Measurements from ENCODE around the gene EVL. TPM values are rescaled to one million over a fixed set of nuclear protein-coding genes. Genes with fewer than 3 reads are reported as not detected.

EVL gene
- total and polyA plus RNA-seq, 2 donors from 2014 or later, result 54.8 to 84.1 TPM

DNA sequence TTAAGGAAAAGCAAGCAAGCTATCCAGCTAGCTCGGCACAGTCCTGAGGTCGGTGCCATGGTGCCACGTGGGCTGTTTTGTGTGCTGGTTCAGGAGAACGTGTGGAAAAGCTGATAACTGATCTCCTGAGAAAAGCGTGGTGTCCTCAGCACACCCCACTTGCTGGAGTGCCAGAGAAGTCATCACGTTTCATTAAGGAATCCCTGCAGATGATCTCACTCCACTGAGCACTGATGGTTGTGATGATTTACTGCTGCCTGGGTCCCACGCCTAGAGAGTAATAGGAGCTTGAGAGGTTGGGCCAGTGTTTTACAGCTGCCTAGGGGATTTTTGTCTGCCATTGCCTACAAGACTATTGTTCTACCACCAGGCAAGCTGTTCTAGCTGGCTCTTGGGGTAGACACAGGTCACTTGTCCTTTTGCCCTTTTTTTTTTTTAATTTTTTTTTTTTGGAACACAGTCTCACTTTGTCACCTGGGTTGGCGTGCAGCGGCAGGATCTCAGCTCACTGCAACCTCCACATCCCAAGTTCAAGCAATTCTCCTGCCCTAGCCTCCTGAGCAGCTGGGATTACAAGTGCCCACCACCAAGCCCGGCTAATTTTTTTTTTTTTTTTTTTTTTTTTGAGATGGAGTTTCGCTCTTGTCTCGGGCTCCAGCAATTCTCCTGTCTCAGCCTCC, 42.3 kb upstream of the EVL start:
- H3K27ac ChIP-seq (ENCODE audit: low read depth in 2 of 2, low read length in 2 of 2), result no peak overlapping the region
- TF ChIP-seq, protein P1, sequence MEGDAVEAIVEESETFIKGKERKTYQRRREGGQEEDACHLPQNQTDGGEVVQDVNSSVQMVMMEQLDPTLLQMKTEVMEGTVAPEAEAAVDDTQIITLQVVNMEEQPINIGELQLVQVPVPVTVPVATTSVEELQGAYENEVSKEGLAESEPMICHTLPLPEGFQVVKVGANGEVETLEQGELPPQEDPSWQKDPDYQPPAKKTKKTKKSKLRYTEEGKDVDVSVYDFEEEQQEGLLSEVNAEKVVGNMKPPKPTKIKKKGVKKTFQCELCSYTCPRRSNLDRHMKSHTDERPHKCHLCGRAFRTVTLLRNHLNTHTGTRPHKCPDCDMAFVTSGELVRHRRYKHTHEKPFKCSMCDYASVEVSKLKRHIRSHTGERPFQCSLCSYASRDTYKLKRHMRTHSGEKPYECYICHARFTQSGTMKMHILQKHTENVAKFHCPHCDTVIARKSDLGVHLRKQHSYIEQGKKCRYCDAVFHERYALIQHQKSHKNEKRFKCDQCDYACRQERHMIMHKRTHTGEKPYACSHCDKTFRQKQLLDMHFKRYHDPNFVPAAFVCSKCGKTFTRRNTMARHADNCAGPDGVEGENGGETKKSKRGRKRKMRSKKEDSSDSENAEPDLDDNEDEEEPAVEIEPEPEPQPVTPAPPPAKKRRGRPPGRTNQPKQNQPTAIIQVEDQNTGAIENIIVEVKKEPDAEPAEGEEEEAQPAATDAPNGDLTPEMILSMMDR (IDR thresholded peaks at IDR 0.05; ENCODE audit: borderline replicate concordance, extremely low read depth, insufficient read depth), result no peak
- intact Hi-C loops (cut with DNase I), result no loop called here
- FAIRE-seq (no peak), DNase-seq (peak in 4 of 5 donors; percentile 79 to 92 (median 88))
- H3K9me3 ChIP-seq (ENCODE audit: control insufficient read depth in 2 of 3, insufficient read depth in 1 of 3, low read length in 3 of 3), result no peaks in the 10 kb centered on the region
- no peaks in the 10 kb centered on the region for H3K27me3 ChIP-seq (ENCODE audit: control insufficient read depth, insufficient read depth, low read length)
- H3K36me3 ChIP-seq (ENCODE audit: control insufficient read depth in 2 of 3, insufficient read depth in 3 of 3, low read length in 3 of 3), result no peaks in the 10 kb centered on the region
- peaks cover 6 to 19% (median 6%) of the 10 kb centered on the region in 3 donors for H3K4me1 ChIP-seq (ENCODE audit: control insufficient read depth in 2 of 3, insufficient read depth in 2 of 3, low read depth in 1 of 3, low read length in 3 of 3)
- no peak overlapping the region for H3K9ac ChIP-seq (ENCODE audit: low read length in 3 of 3)
- H3K4me3 ChIP-seq (ENCODE audit: low read length in 3 of 3), result no peak overlapping the region

DNA sequence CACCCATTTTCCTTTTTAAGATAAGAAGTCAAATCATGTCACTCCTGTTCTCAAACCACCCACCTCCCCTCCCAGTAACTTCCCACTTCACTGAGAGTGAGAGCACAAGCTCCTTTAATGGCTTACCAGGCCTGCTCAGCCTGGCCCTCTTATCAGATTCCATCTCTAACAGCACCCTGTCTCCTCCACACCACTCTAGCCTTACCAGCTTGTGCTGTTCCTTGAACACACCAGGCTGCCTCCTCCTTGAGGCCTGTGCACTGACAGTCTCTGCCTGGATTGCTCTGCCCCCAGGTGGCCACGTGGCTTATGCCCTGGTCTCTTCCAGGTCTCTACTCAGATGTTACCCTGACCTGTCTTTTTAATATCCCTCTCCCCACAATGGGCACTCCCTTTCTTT, 40.1 kb upstream of the EVL start:
- Histone ChIP-seq H3K9me3 (ENCODE audit: control insufficient read depth in 2 of 3, insufficient read depth in 1 of 3, low read length in 3 of 3) (no peaks in the 10 kb centered on the region), H3K27ac (ENCODE audit: low read depth in 2 of 2, low read length in 2 of 2) (peak overlapping the region in 1 of 2 donors; percentile 68), H3K36me3 (ENCODE audit: control insufficient read depth in 2 of 3, insufficient read depth in 3 of 3, low read length in 3 of 3) (no peaks in the 10 kb centered on the region), H3K27me3 (ENCODE audit: control insufficient read depth, insufficient read depth, low read length) (no peaks in the 10 kb centered on the region), H3K9ac (ENCODE audit: low read length in 3 of 3) (no peak overlapping the region), H3K4me1 (ENCODE audit: control insufficient read depth in 2 of 3, insufficient read depth in 2 of 3, low read depth in 1 of 3, low read length in 3 of 3) (peaks cover 0 to 15% (median 0%) of the 10 kb centered on the region in 3 donors), H3K4me3 (ENCODE audit: low read length in 3 of 3) (no peak overlapping the region)
- DNase-seq (peak in 3 of 5 donors; percentile 27 to 39 (median 36)), FAIRE-seq (no peak)
- TF ChIP-seq, protein P1 (IDR thresholded peaks at IDR 0.05; ENCODE audit: borderline replicate concordance, extremely low read depth, insufficient read depth), result peak; percentile 11
- intact Hi-C loops (cut with DNase I), result no loop called here

DNA sequence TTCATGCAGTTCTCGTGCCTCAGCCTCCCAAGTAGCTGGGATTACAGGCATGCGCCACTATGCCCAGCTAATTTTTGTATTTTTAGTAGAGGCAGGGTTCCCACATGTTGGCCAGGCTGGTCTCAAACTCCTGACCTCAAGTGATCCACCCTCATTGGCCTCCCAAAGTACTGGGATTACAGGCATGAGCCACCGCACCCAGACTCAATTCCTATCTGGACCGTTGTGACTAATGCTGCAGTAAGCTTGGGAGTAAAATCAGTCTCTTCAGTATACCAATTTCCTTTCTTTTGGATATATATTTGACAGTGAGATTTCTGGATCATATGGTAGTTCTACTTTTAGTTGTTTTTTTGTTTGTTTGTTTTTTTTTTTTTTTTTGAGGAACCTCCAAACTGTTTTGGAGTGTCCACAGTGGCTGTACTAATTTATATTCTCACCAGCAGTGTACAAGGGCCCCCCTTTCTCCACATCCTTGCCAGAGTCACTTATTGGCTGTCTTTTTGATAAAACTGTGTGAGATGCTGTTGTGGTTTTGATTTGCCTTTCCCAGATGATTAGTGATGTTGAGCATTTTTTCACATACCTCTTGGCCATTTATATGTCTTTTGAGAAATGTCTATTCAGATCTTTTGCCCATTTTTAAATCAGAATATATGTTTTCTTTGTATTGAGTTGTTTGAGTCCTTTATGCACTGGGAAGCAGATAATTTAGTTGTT, 37.3 kb upstream of the EVL start:
- no peak for DNase-seq
- intact Hi-C loops (cut with DNase I), result no loop called here
- Histone ChIP-seq H3K4me1 (ENCODE audit: control insufficient read depth in 2 of 3, insufficient read depth in 2 of 3, low read depth in 1 of 3, low read length in 3 of 3) (peaks cover 0 to 30% (median 17%) of the 10 kb centered on the region in 3 donors), H3K9ac (ENCODE audit: low read length in 3 of 3) (no peak overlapping the region), H3K27me3 (ENCODE audit: control insufficient read depth, insufficient read depth, low read length) (no peaks in the 10 kb centered on the region), H3K9me3 (ENCODE audit: control insufficient read depth in 2 of 3, insufficient read depth in 1 of 3, low read length in 3 of 3) (no peaks in the 10 kb centered on the region), H3K27ac (ENCODE audit: low read depth in 2 of 2, low read length in 2 of 2) (no peak overlapping the region), H3K4me3 (ENCODE audit: low read length in 3 of 3) (no peak overlapping the region), H3K36me3 (ENCODE audit: control insufficient read depth in 2 of 3, insufficient read depth in 3 of 3, low read length in 3 of 3) (no peaks in the 10 kb centered on the region)
- TF ChIP-seq, protein P1 (IDR thresholded peaks at IDR 0.05; ENCODE audit: borderline replicate concordance, extremely low read depth, insufficient read depth), result no peak
- no peak for FAIRE-seq
